SU-DHL-6 (cell line): ENCODE measurements around the gene KCNMB4.

Experiments used
- H2AFZ ChIP-seq: fragments of 200-600 bp; sonication (generic); 2 replicates; pipeline ENCODE4 v1.6.1; 2014; ENCODE audit warnings: low read depth, mild to moderate bottlenecking, moderate library complexity, mixed read lengths, antibody characterized with exemption, low read length; ENCODE audit not compliant: severe bottlenecking
- H3F3A ChIP-seq: fragments of 200-600 bp; shearing (Covaris generic); 2 replicates; pipeline ENCODE4 v1.6.0; 2016; ENCODE audit warnings: antibody characterized with exemption, mild to moderate bottlenecking; ENCODE audit not compliant: insufficient read depth
- H3K27ac ChIP-seq: fragments of 200-600 bp; sonication (generic); 2 replicates; pipeline ENCODE4 v1.5.1; 2016; ENCODE audit warnings: low read depth, mild to moderate bottlenecking, low read length, moderate library complexity, mixed read lengths
- H3K27me3 ChIP-seq: fragments of 200-600 bp; sonication (generic), shearing (Covaris generic); 2 replicates; pipeline ENCODE4 v1.6.0; 2014; ENCODE audit warnings: mild to moderate bottlenecking, low read length
- H3K36me3 ChIP-seq: fragments of 200-600 bp; sonication (generic); 2 replicates; pipeline ENCODE4 v1.6.1; 2014; ENCODE audit warnings: mild to moderate bottlenecking, low read length, mixed read lengths
- H3K4me2 ChIP-seq: fragments of 300-600, 200-600 bp; shearing (Covaris generic), sonication (generic); 2 replicates; pipeline ENCODE4 v1.6.0; 2014; ENCODE audit warnings: low read length, low read depth, mild to moderate bottlenecking; ENCODE audit not compliant: poor library complexity, severe bottlenecking
- H3K4me3 ChIP-seq: fragments of 200-600 bp; sonication (generic); 2 replicates; pipeline ENCODE4 v1.5.1; 2014; ENCODE audit warnings: antibody characterized with exemption, low read length, mild to moderate bottlenecking, mixed read lengths; ENCODE audit not compliant: insufficient read depth, poor library complexity, severe bottlenecking
- H3K79me2 ChIP-seq: fragments of 200-600 bp; sonication (generic); 2 replicates; pipeline ENCODE4 v1.6.1; 2014; ENCODE audit warnings: mild to moderate bottlenecking, low read length, moderate library complexity; ENCODE audit not compliant: insufficient read depth
- H3K9ac ChIP-seq: fragments of 200-600 bp; sonication (generic); 2 replicates; pipeline ENCODE4 v1.7.0; 2014; ENCODE audit warnings: mild to moderate bottlenecking, low read length
- H3K9me2 ChIP-seq: fragments of 200-600 bp; sonication (generic); replicated peaks from 2 replicates; pipeline ENCODE4 v1.6.1; 2014; ENCODE audit warnings: low read length; ENCODE audit not compliant: insufficient read depth
- H3K9me3 ChIP-seq: fragments of 200-600 bp; sonication (generic); 2 replicates; pipeline ENCODE4 v1.6.1; 2014; ENCODE audit warnings: low read length, mixed read lengths; ENCODE audit not compliant: insufficient read depth
- H4K20me1 ChIP-seq: fragments of 200-600 bp; sonication (generic); 2 replicates; pipeline ENCODE4 v1.6.1; 2014; ENCODE audit warnings: low read depth, mild to moderate bottlenecking, antibody characterized with exemption, low read length, moderate library complexity, mixed read lengths
- EZH2phosphoT487 ChIP-seq: fragments of 200-600 bp; sonication (generic), shearing (Covaris generic); conservative IDR thresholded peaks from 2 replicates; pipeline ENCODE4 v1.6.1; 2018; ENCODE audit warnings: mild to moderate bottlenecking, antibody characterized with exemption, low read length, moderate library complexity, mixed read lengths
- TF ChIP-seq, protein P1 (sequence below): fragments of 200-600 bp; sonication (generic); IDR thresholded peaks from one replicate; pipeline ENCODE4 v1.5.1; 2017; ENCODE audit warnings: antibody characterized with exemption, mild to moderate bottlenecking, low read length, moderate library complexity; ENCODE audit not compliant: insufficient read depth, poor library complexity, severe bottlenecking

Gene KCNMB4

DNA sequence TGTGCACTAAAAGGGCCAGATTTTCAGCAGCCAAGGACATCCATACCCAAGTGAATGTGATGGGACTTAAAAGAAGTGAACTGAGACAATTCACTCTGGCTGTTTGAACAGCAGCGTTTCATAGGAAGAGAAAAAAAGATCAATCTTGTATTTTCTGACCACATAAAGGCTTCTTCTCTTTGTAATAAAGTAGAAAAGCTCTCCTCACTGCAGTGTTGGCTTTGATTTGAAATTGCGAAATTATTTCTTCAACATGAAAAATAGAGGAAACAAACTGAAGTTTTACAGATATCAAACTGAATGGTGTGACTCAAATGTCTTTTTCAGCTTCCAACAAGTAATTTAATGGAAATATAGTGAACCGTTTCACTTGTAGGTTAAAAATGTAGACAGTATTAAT is 11.3 kb upstream of the KCNMB4 start:
- H3K79me2 ChIP-seq: no peaks in the 10 kb centered on the region
- TF ChIP-seq, protein P1, sequence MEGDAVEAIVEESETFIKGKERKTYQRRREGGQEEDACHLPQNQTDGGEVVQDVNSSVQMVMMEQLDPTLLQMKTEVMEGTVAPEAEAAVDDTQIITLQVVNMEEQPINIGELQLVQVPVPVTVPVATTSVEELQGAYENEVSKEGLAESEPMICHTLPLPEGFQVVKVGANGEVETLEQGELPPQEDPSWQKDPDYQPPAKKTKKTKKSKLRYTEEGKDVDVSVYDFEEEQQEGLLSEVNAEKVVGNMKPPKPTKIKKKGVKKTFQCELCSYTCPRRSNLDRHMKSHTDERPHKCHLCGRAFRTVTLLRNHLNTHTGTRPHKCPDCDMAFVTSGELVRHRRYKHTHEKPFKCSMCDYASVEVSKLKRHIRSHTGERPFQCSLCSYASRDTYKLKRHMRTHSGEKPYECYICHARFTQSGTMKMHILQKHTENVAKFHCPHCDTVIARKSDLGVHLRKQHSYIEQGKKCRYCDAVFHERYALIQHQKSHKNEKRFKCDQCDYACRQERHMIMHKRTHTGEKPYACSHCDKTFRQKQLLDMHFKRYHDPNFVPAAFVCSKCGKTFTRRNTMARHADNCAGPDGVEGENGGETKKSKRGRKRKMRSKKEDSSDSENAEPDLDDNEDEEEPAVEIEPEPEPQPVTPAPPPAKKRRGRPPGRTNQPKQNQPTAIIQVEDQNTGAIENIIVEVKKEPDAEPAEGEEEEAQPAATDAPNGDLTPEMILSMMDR: no peak
- no peak for TF ChIP-seq EZH2phosphoT487
- no peak overlapping the region for H3K4me3 ChIP-seq
- no peak overlapping the region for H3K4me2 ChIP-seq
- H3K9me2 ChIP-seq: no peaks in the 10 kb centered on the region
- no peaks in the 10 kb centered on the region for H3K27me3 ChIP-seq
- no peaks in the 10 kb centered on the region for H3K9me3 ChIP-seq
- no peaks in the 10 kb centered on the region for H4K20me1 ChIP-seq
- no peak overlapping the region for H3K9ac ChIP-seq
- peaks cover 33% of the 10 kb centered on the region; the same call in 1 of the 2 replicates for H3K36me3 ChIP-seq
- no peak overlapping the region for H2AFZ ChIP-seq
- H3F3A ChIP-seq: 0 out of 2 replicates have a peak, but pooled peaks cover 8% of the 10 kb centered on the region
- no peak overlapping the region for H3K27ac ChIP-seq

DNA sequence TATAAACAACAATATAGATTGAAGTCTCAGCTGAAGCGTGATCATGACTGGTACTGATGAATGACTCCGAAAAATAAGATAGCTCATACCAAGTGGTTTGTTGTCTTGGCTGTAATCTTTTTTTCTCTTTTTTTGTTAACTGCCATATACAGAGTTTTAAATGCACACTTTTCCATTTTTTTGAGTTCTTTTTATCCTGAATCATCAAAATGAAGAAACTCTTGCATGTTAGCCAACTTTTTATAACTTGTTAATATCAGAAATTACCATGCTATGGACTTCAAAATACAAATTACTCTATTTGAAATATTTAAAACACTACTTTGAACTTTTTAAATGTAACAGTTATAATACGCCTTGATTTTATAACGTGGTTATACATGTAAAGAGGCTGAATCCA is 10.1 kb upstream of the KCNMB4 start:
- Histone ChIP-seq H3K27me3 (no peaks in the 10 kb centered on the region), H3K9ac (no peak overlapping the region), H3K79me2 (no peaks in the 10 kb centered on the region), H2AFZ (no peak overlapping the region), H4K20me1 (no peaks in the 10 kb centered on the region), H3K4me2 (no peak overlapping the region), H3K9me2 (no peaks in the 10 kb centered on the region), H3K4me3 (no peak overlapping the region), H3F3A (0 out of 2 replicates have a peak, but pooled peaks cover 12% of the 10 kb centered on the region), H3K36me3 (peaks cover 26% of the 10 kb centered on the region; the same call in 1 of the 2 replicates), H3K27ac (no peak overlapping the region), H3K9me3 (no peaks in the 10 kb centered on the region)
- TF ChIP-seq EZH2phosphoT487: no peak
- TF ChIP-seq, protein P1: no peak

DNA sequence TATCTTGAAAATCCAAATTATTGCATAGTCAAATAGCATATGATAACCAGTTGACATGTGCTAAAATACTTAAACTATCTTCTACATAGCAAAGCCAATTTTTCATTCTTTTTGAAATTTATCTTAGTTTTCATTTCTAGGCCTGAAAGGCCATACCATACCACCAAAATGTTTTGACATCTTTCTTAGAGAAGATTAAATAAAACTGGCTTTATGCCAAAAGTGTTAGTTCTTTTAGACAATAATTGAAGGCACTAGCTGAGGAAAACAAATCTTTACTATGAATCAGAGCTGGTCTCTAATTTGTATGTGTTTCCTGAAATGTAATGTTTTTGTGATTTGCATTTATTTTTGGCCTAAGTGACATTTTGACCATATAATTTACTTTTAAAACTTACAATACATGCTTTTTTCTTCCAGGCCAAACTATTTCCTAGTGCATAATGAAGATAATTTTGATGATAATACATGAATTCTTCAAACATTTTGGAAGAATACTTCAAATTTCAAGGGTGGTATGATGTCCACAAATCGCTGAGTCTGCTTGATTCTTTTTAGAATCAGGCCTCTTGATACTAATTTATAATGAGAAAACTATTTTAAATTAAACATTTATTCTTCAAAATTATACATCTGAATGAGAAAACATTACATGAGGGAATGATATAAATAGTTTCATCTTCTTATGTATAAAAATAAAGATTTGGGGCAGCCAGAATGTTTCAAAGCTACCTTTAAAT is 6.5 kb upstream of the KCNMB4 start:
- Histone ChIP-seq H3K79me2 (no peaks in the 10 kb centered on the region), H3K9me3 (no peaks in the 10 kb centered on the region), H3K36me3 (peaks cover 7% of the 10 kb centered on the region; the same call in 1 of the 2 replicates), H3K27ac (no peak overlapping the region), H3K9ac (no peak overlapping the region), H3K9me2 (no peaks in the 10 kb centered on the region), H3K4me2 (no peak overlapping the region), H3K27me3 (no peaks in the 10 kb centered on the region), H2AFZ (no peak overlapping the region), H3K4me3 (no peak overlapping the region), H3F3A (peaks cover 28% of the 10 kb centered on the region), H4K20me1 (no peaks in the 10 kb centered on the region)
- no peak for TF ChIP-seq EZH2phosphoT487

DNA sequence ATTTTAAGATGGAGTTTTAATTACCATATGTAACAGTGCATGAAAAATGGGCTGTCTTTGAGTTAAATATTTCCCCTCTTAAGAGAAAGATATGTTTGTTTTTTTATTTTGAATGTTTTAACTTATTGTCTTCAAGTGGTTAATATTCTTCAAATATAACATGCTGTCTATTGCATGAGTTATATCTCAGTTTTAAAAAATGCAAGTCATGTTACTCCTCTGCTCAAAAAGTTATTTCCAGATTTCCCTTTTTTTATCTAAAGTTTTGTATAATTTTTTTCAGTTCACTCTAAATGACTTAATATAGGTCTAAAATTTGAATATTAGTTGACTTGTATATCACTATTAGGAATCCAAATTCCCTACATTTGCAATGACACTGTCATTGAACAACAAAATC is 5.9 kb upstream of the KCNMB4 start:
- H3K4me3 ChIP-seq: no peak overlapping the region
- H3K9me3 ChIP-seq: no peaks in the 10 kb centered on the region
- no peaks in the 10 kb centered on the region for H3K27me3 ChIP-seq

More for the DNA sequence above, 5.9 kb upstream of the KCNMB4 start:
- no peaks in the 10 kb centered on the region for H4K20me1 ChIP-seq
- H3K27ac ChIP-seq: no peak overlapping the region
- no peak overlapping the region for H3K4me2 ChIP-seq
- H2AFZ ChIP-seq: no peak overlapping the region
- peaks cover 3% of the 10 kb centered on the region; the same call in 1 of the 2 replicates for H3K36me3 ChIP-seq
- no peaks in the 10 kb centered on the region for H3K9me2 ChIP-seq
- no peak for TF ChIP-seq EZH2phosphoT487
- TF ChIP-seq, protein P1: no peak
- H3K9ac ChIP-seq: no peak overlapping the region
- no peaks in the 10 kb centered on the region for H3K79me2 ChIP-seq
- H3F3A ChIP-seq: peaks cover 34% of the 10 kb centered on the region
